OCI-LY7 (cell line): Measurements from ENCODE around the gene MMP15. TPM values are rescaled to one million over a fixed set of nuclear protein-coding genes. Genes with fewer than 3 reads are reported as not detected.
A peak's percentile ranks its signal among the peaks of the same experiment; 100 is the strongest.

Source experiments
- BruUV-seq: library from RNA; stranded (reverse); fragments of 400-500 nt; replicated peaks from 2 replicates; lab custom pipeline; 2021; lab: Mats Ljungman, UMichigan
- CTCF ChIA-PET: fragments of 300-600 bp; sonication (Branson Sonifier 250); formaldehyde crosslinking; loops from one replicate; lab custom pipeline; 2022; ENCODE audit warnings: antibody characterized with exemption; ENCODE audit not compliant: unreplicated experiment; lab: Charles Lee
- POLR2A ChIA-PET: fragments of 300-600 bp; sonication (Branson Sonifier 250); formaldehyde crosslinking; loops from one replicate; lab custom pipeline; 2022; ENCODE audit warnings: antibody characterized with exemption; lab: Charles Lee
- DNase-seq: peaks from one replicate; pipeline ENCODE4 v3.0.0-alpha.2; 2015; ENCODE audit warnings: low spot score
- H2AFZ ChIP-seq: fragments of 200-600 bp; sonication (generic), shearing (Covaris generic); 2 replicates; pipeline ENCODE4 v1.6.1; 2014; ENCODE audit warnings: mild to moderate bottlenecking, antibody characterized with exemption, low read length, moderate library complexity
- H3K27ac ChIP-seq: fragments of 200-600 bp; sonication (generic); 2 replicates; pipeline ENCODE4 v1.5.1; 2014; ENCODE audit warnings: mixed run types, low read depth, mild to moderate bottlenecking, moderate library complexity, low read length, inconsistent platforms; ENCODE audit not compliant: poor library complexity, severe bottlenecking
- H3K36me3 ChIP-seq: fragments of 200-600 bp; sonication (generic); 2 replicates; pipeline ENCODE4 v1.6.1; 2014; ENCODE audit warnings: mild to moderate bottlenecking, antibody characterized with exemption, low read length, moderate library complexity, mixed read lengths; ENCODE audit not compliant: insufficient read depth
- H3K4me1 ChIP-seq: fragments of 200-600 bp; sonication (generic); 2 replicates; pipeline ENCODE4 v1.5.1; 2014; ENCODE audit warnings: mild to moderate bottlenecking, low read length; ENCODE audit not compliant: insufficient read depth, poor library complexity, severe bottlenecking
- H3K4me2 ChIP-seq: fragments of 200-600 bp; sonication (generic); 2 replicates; pipeline ENCODE4 v1.6.1; 2014; ENCODE audit warnings: mild to moderate bottlenecking, low read length
- H3K4me3 ChIP-seq: fragments of 200-600 bp; sonication (generic); 2 replicates; pipeline ENCODE4 v1.5.1; 2014; ENCODE audit warnings: mild to moderate bottlenecking, low read depth, low read length; ENCODE audit not compliant: poor library complexity, severe bottlenecking
- H3K79me2 ChIP-seq: fragments of 200-600 bp; sonication (generic); 2 replicates; pipeline ENCODE4 v1.6.1; 2016; ENCODE audit warnings: low read depth, mild to moderate bottlenecking, low read length, moderate library complexity, mixed read lengths; ENCODE audit not compliant: insufficient read depth
- H3K9me2 ChIP-seq: fragments of 200-600 bp; sonication (generic); 2 replicates; pipeline ENCODE4 v1.6.1; 2016; ENCODE audit warnings: mild to moderate bottlenecking, low read length, mixed read lengths; ENCODE audit not compliant: insufficient read depth
- H3K9me3 ChIP-seq: fragments of 200-600 bp; sonication (generic); 2 replicates; pipeline ENCODE4 v1.6.1; 2014; ENCODE audit warnings: mild to moderate bottlenecking, mixed run types, low read length, mixed read lengths
- H4K20me1 ChIP-seq: fragments of 200-600 bp; sonication (generic); 2 replicates; pipeline ENCODE4 v1.6.1; 2014; ENCODE audit warnings: mild to moderate bottlenecking, antibody characterized with exemption, low read length, moderate library complexity, mixed read lengths; ENCODE audit not compliant: insufficient read depth
- EZH2phosphoT487 ChIP-seq: fragments of 200-600 bp; sonication (generic); IDR thresholded peaks from 2 replicates; pipeline ENCODE4 v1.6.1; 2018; ENCODE audit warnings: low read depth, borderline replicate concordance, mild to moderate bottlenecking, mixed run types, antibody characterized with exemption, low read length, moderate library complexity, mixed read lengths
- intact Hi-C: fragments of 100-400 bp; cut with micrococcal nuclease; formaldehyde crosslinking; loops from one replicate; pipeline ENCODE4 v1.10.0; 2022; ENCODE audit not compliant: unreplicated experiment
- total RNA-seq, 2 experiments: library from RNA; depleted of rRNA in 1 of 2; stranded (reverse); fragments of >200 nt in 1 of 2; shearing (Covaris generic) in 1 of 2; gene quantifications; 2 replicates each; pipeline ENCODE4 v1.2.3, GENCODE V29; 2014 to 2022
- TF ChIP-seq, protein P1 (sequence below): fragments of 200-600 bp; sonication (generic); conservative IDR thresholded peaks from 2 replicates; pipeline ENCODE4 v1.5.1; 2014; ENCODE audit warnings: mild to moderate bottlenecking, antibody characterized with exemption, low read length, moderate library complexity, mixed read lengths

Gene MMP15
- total RNA-seq, 2 experiments from 2014 or later, result 0.21 TPM; not detected in 1

DNA sequence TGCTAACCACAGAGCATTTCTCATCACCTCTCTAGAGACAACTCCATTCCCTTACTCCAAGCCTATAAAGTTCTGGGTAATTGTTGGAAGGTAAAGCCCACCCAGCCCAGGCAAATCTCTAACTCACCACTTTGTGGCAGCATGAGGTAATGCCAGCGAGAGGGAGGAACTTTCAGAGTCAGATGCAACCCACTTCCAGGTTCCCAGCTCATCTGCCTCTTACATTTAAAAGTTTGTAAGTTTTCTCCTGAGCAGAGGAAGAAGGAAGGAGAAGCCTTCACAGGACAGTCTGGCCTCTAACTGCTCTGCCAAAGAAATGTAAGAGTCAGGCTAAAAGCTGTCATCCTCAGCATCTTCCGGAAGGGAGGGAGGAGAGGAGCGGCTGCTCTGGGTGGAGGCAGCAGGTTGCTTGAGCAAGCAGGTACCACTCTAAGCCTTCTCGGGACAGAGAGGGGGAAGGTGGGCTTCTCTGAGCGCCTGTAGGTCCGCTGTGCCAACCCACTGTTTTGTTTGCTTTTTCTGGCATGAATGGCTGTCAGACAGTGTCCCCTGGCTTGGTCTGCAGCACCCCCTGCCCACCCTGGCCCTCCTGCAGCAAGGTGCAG is 26.1 kb upstream of the MMP15 start:
- no TSS peak for BruUV-seq
- CTCF ChIA-PET, result no interaction called here
- H3K36me3 ChIP-seq, result peaks cover 24% of the 10 kb centered on the region
- POLR2A ChIA-PET, result interaction anchor here (1.5 kb wide), 1 partner anchor 130 kb away, joined by 4 read pairs; the partner anchor contains the start of gene CFAP20
- intact Hi-C loops, result no loop called here
- peak overlapping the region; percentile 75 for H3K4me3 ChIP-seq
- no peaks in the 10 kb centered on the region for H4K20me1 ChIP-seq
- peaks cover 22% of the 10 kb centered on the region for H3K4me1 ChIP-seq
- peaks cover 4% of the 10 kb centered on the region; the same call in 1 of the 2 replicates for H3K79me2 ChIP-seq
- H3K9me2 ChIP-seq, result no peaks in the 10 kb centered on the region
- DNase-seq, result peak; percentile 62
- TF ChIP-seq, protein P1, sequence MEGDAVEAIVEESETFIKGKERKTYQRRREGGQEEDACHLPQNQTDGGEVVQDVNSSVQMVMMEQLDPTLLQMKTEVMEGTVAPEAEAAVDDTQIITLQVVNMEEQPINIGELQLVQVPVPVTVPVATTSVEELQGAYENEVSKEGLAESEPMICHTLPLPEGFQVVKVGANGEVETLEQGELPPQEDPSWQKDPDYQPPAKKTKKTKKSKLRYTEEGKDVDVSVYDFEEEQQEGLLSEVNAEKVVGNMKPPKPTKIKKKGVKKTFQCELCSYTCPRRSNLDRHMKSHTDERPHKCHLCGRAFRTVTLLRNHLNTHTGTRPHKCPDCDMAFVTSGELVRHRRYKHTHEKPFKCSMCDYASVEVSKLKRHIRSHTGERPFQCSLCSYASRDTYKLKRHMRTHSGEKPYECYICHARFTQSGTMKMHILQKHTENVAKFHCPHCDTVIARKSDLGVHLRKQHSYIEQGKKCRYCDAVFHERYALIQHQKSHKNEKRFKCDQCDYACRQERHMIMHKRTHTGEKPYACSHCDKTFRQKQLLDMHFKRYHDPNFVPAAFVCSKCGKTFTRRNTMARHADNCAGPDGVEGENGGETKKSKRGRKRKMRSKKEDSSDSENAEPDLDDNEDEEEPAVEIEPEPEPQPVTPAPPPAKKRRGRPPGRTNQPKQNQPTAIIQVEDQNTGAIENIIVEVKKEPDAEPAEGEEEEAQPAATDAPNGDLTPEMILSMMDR, result peak; percentile 65
- TF ChIP-seq EZH2phosphoT487, result no peak
- H3K4me2 ChIP-seq, result peak overlapping the region; percentile 100
- peak overlapping the region; percentile 83 for H3K27ac ChIP-seq
- peak overlapping the region; percentile 34; the same call in 1 of the 2 replicates for H2AFZ ChIP-seq
- H3K9me3 ChIP-seq, result no peaks in the 10 kb centered on the region

DNA sequence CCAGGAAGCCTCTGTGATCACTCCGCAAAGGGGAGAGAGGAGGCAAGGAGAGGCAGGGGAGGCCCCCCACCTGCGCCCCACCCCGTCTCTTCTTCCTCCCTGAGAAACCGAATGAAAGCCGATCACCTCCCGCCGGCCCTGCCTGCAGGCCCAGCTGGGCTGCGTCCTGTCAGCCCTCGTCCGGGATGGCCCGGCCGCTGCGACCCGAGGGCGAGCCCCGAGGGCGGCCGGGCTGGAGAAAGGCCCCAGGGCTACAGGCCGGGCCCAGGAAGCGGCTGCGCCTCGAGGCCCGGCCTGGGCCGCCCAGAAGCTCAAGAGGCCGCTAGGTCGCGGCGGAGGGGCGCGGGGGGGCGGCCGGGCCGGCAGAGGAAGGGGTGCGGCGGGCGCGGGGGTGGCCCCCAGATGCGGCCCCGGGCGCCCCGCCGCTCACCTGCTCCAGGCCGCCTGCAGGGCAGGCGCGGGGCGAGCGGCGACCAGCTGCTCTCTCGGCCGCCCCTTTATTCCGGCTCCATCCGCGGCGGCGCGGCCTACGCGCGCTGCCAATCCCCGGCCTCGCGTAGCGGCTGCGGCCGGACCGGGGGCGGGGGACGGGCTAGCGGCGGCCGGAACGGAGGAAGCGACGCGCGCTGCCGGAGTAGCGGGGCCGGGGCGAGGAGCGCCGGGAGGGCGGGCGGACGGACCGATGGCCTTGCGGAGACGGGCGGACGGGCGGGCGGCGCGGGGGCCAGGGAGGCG is 25.4 kb upstream of the MMP15 start, which contains the start of gene ZNF319:
Gene ZNF319 (minus strand): TSS at position 702 of the 735 bp plus-strand sequence. CDS start 2,407 bp downstream, outside the sequence.
- no TSS peak for BruUV-seq
- Histone ChIP-seq H2AFZ (peak within 1 kb of the TSS; percentile 95), H3K4me3 (peak within 1 kb of the TSS; percentile 75), H3K79me2 (peaks cover 4% of the 10 kb centered on the region; the same call in 1 of the 2 replicates), H3K9me2 (no peaks in the 10 kb centered on the region), H3K27ac (peak within 1 kb of the TSS; percentile 83), H3K4me1 (peaks cover 22% of the 10 kb centered on the region), H3K4me2 (peak within 1 kb of the TSS; percentile 100), H3K9me3 (no peaks in the 10 kb centered on the region), H3K36me3 (peaks cover 26% of the 10 kb centered on the region; the same call in 1 of the 2 replicates), H4K20me1 (no peaks in the 10 kb centered on the region)
- POLR2A ChIA-PET, result interaction anchor here (0.6 kb wide), 1 partner anchor 9 kb away, joined by 3 read pairs; no protein-coding TSS in a partner anchor
- CTCF ChIA-PET, result interaction anchor here (0.6 kb wide), 1 partner anchor 201 kb away, joined by 3 read pairs; no protein-coding TSS in a partner anchor
- TF ChIP-seq, protein P1, result no peak
- TF ChIP-seq EZH2phosphoT487, result no peak
- intact Hi-C loops, result loop anchor here (2.0 to 10.0 kb wide), 5 partner anchors 129 to 629 kb away; partner anchors contain the start of genes CFAP20, CNOT1 and KATNB1
- DNase-seq, result peak; percentile 59
